ENCODE measurements around the gene VWA3B.
"Not testable (repeated sequence)": the region's sequence is repeated elsewhere in the genome, so short reads cannot be mapped to it uniquely, and the experiment has no call there.

- TF ChIP-seq CTCF (IDR thresholded peaks at IDR 0.05; ENCODE audit: insufficient read depth, low read depth, low read length); EZH2 (IDR thresholded peaks at IDR 0.05; ENCODE audit: insufficient read depth, low read length): not testable (repeated sequence)
These were observed 181.3 kb downstream of the VWA3B start for GRCh38 chr2:98268225-98268624.

Data from astrocyte (in vitro differentiated cells and primary cell).